ENCODE data around the gene WDR41. TPM values are rescaled to one million over a fixed set of nuclear protein-coding genes. Genes with fewer than 3 reads are reported as not detected.

Gene WDR41
- total RNA-seq, 2 donors from 2014 or later = 48.7 to 50.1 TPM

GRCh38 chr5:77419644-77420582 lies 72.2 kb downstream of the WDR41 start:
- ATAC-seq (replicated peaks in 1 of 2) (no peak), DNase-seq (no peak)
- Mint-ChIP-seq H3K27ac (no peak overlapping the region), H3K9me3 (peaks cover 0 to 1% of the 10 kb centered on the region in 2 donors), H3K36me3 (ENCODE audit: insufficient read depth in 2 of 2) (peaks cover 0 to 2% of the 10 kb centered on the region in 2 donors), H3K4me1 (ENCODE audit: low read depth) (peaks cover 8% of the 10 kb centered on the region), H3K27me3 (ENCODE audit: low read depth) (peaks cover 31% of the 10 kb centered on the region), H3K4me3 (no peak overlapping the region)

- peaks cover 31% of the 10 kb centered on the region for H3K27me3 Mint-ChIP-seq (ENCODE audit: low read depth)
- no peak overlapping the region for H3K4me3 Mint-ChIP-seq
- ATAC-seq (replicated peaks in 1 of 2) (peak in 1 of 2 donors; percentile 29), DNase-seq (no peak)
- H3K36me3 Mint-ChIP-seq (ENCODE audit: insufficient read depth in 2 of 2) = peaks cover 0 to 1% of the 10 kb centered on the region in 2 donors
- H3K27ac Mint-ChIP-seq = no peak overlapping the region
- peaks cover 0 to 1% of the 10 kb centered on the region in 2 donors for H3K9me3 Mint-ChIP-seq
- peaks cover 5% of the 10 kb centered on the region for H3K4me1 Mint-ChIP-seq (ENCODE audit: low read depth)
Measured at GRCh38 chr5:77418601-77419581, 73.2 kb downstream of the WDR41 start.

- DNase-seq = no peak
- Mint-ChIP-seq H3K4me1 (ENCODE audit: low read depth) (peaks cover 5% of the 10 kb centered on the region), H3K4me3 (no peak overlapping the region), H3K27ac (no peak overlapping the region), H3K27me3 (ENCODE audit: low read depth) (peaks cover 31% of the 10 kb centered on the region), H3K36me3 (ENCODE audit: insufficient read depth in 2 of 2) (no peaks in the 10 kb centered on the region), H3K9me3 (no peaks in the 10 kb centered on the region)
- no peak for ATAC-seq (replicated peaks in 1 of 2)
Measured at GRCh38 chr5:77418162-77418561, 74.0 kb downstream of the WDR41 start.

GRCh38 chr5:77413049-77413448 lies 79.1 kb downstream of the WDR41 start:
- Mint-ChIP-seq H3K27me3 (ENCODE audit: low read depth) (peaks cover 6% of the 10 kb centered on the region), H3K9me3 (no peaks in the 10 kb centered on the region), H3K4me3 (no peak overlapping the region)

GRCh38 chr5:77409870-77410621 lies 82.1 kb downstream of the WDR41 start:
- ATAC-seq (replicated peaks in 1 of 2) (peak in 1 of 2 donors; percentile 15), DNase-seq (no peak)
- Mint-ChIP-seq H3K27ac (no peak overlapping the region), H3K4me3 (no peak overlapping the region), H3K9me3 (no peaks in the 10 kb centered on the region), H3K27me3 (ENCODE audit: low read depth) (no peaks in the 10 kb centered on the region), H3K36me3 (ENCODE audit: insufficient read depth in 2 of 2) (no peaks in the 10 kb centered on the region), H3K4me1 (ENCODE audit: low read depth) (no peaks in the 10 kb centered on the region)

More at GRCh38 chr5:77413049-77413448, 79.1 kb downstream of the WDR41 start:
- Mint-ChIP-seq H3K27ac (no peak overlapping the region), H3K4me1 (ENCODE audit: low read depth) (no peaks in the 10 kb centered on the region), H3K36me3 (ENCODE audit: insufficient read depth in 2 of 2) (no peaks in the 10 kb centered on the region)
- ATAC-seq (replicated peaks in 1 of 2) = no peak
- DNase-seq = no peak

- Mint-ChIP-seq H3K27me3 (ENCODE audit: low read depth) (no peaks in the 10 kb centered on the region), H3K4me3 (no peak overlapping the region), H3K4me1 (ENCODE audit: low read depth) (no peaks in the 10 kb centered on the region), H3K27ac (no peak overlapping the region), H3K9me3 (no peaks in the 10 kb centered on the region), H3K36me3 (ENCODE audit: insufficient read depth in 2 of 2) (no peaks in the 10 kb centered on the region)
- DNase-seq (no peak), ATAC-seq (replicated peaks in 1 of 2) (no peak)
Measured at GRCh38 chr5:77407152-77407551, 85.0 kb downstream of the WDR41 start.

- Mint-ChIP-seq H3K4me3 (no peak overlapping the region), H3K9me3 (no peaks in the 10 kb centered on the region), H3K27me3 (ENCODE audit: low read depth) (peaks cover 9% of the 10 kb centered on the region), H3K36me3 (ENCODE audit: insufficient read depth in 2 of 2) (no peaks in the 10 kb centered on the region), H3K4me1 (ENCODE audit: low read depth) (no peaks in the 10 kb centered on the region), H3K27ac (no peak overlapping the region)
- ATAC-seq (replicated peaks in 1 of 2) = no peak
- DNase-seq = no peak
Measured at GRCh38 chr5:77402796-77403195, 89.3 kb downstream of the WDR41 start.

GRCh38 chr5:77400645-77401044 lies 91.5 kb downstream of the WDR41 start:
- ATAC-seq (replicated peaks in 1 of 2) (no peak), DNase-seq (no peak)
- peaks cover 9% of the 10 kb centered on the region for H3K27me3 Mint-ChIP-seq (ENCODE audit: low read depth)
- H3K9me3 Mint-ChIP-seq = no peaks in the 10 kb centered on the region
- H3K4me3 Mint-ChIP-seq = no peak overlapping the region
- H3K36me3 Mint-ChIP-seq (ENCODE audit: insufficient read depth in 2 of 2) = no peaks in the 10 kb centered on the region
- no peak overlapping the region for H3K27ac Mint-ChIP-seq
- H3K4me1 Mint-ChIP-seq (ENCODE audit: low read depth) = peaks cover 11% of the 10 kb centered on the region

- Mint-ChIP-seq H3K9me3 (no peaks in the 10 kb centered on the region), H3K4me3 (no peak overlapping the region), H3K27me3 (ENCODE audit: low read depth) (peaks cover 9% of the 10 kb centered on the region), H3K27ac (no peak overlapping the region), H3K36me3 (ENCODE audit: insufficient read depth in 2 of 2) (no peaks in the 10 kb centered on the region), H3K4me1 (ENCODE audit: low read depth) (peaks cover 11% of the 10 kb centered on the region)
- DNase-seq (no peak), ATAC-seq (replicated peaks in 1 of 2) (no peak)
Measured at GRCh38 chr5:77398896-77399295, 93.2 kb downstream of the WDR41 start.

GRCh38 chr5:77398458-77398857 lies 93.7 kb downstream of the WDR41 start:
- peaks cover 11% of the 10 kb centered on the region for H3K4me1 Mint-ChIP-seq (ENCODE audit: low read depth)

GRCh38 chr5:77397686-77398292 lies 94.3 kb downstream of the WDR41 start:
- H3K4me3 Mint-ChIP-seq = no peak overlapping the region
- no peak overlapping the region for H3K27ac Mint-ChIP-seq
- no peaks in the 10 kb centered on the region for H3K36me3 Mint-ChIP-seq (ENCODE audit: insufficient read depth in 2 of 2)
- no peaks in the 10 kb centered on the region for H3K9me3 Mint-ChIP-seq
- ATAC-seq (replicated peaks in 1 of 2) = no peak
- H3K4me1 Mint-ChIP-seq (ENCODE audit: low read depth) = peaks cover 11% of the 10 kb centered on the region
- DNase-seq = no peak
- peaks cover 9% of the 10 kb centered on the region for H3K27me3 Mint-ChIP-seq (ENCODE audit: low read depth)

More at GRCh38 chr5:77398458-77398857, 93.7 kb downstream of the WDR41 start:
- no peak overlapping the region for H3K4me3 Mint-ChIP-seq
- no peaks in the 10 kb centered on the region for H3K9me3 Mint-ChIP-seq
- H3K27me3 Mint-ChIP-seq (ENCODE audit: low read depth) = peaks cover 9% of the 10 kb centered on the region
- ATAC-seq (replicated peaks in 1 of 2) = no peak
- no peak for DNase-seq
- H3K36me3 Mint-ChIP-seq (ENCODE audit: insufficient read depth in 2 of 2) = no peaks in the 10 kb centered on the region
- no peak overlapping the region for H3K27ac Mint-ChIP-seq

GRCh38 chr5:77396017-77396416 lies 96.1 kb downstream of the WDR41 start:
- H3K36me3 Mint-ChIP-seq (ENCODE audit: insufficient read depth in 2 of 2) = no peaks in the 10 kb centered on the region
- H3K9me3 Mint-ChIP-seq = no peaks in the 10 kb centered on the region
- DNase-seq = no peak
- H3K4me3 Mint-ChIP-seq = no peak overlapping the region
- ATAC-seq (replicated peaks in 1 of 2) = peak; percentile 47 to 53
- H3K4me1 Mint-ChIP-seq (ENCODE audit: low read depth) = peaks cover 16% of the 10 kb centered on the region
- H3K27ac Mint-ChIP-seq = no peak overlapping the region
- peaks cover 2% of the 10 kb centered on the region for H3K27me3 Mint-ChIP-seq (ENCODE audit: low read depth)

Data from activated T-cell treated with anti-CD3 and anti-CD28 coated beads, Interleukin-2, amount 50 U/mL, for 72 hours (primary cell).